ENCODE data around the gene TPRG1. TPM values are rescaled to one million over a fixed set of nuclear protein-coding genes. Genes with fewer than 3 reads are reported as not detected.

Gene TPRG1
- total and polyA plus RNA-seq, 7 donors, result 0.78 to 24.5 (median 9.9) TPM

- 91 to 95% (median 93%) methylated on average over 9 of the region's 9 CpGs for WGBS, 3 donors
- ATAC-seq (no peak), DNase-seq (no peak)
- Histone ChIP-seq H3K36me3 (ENCODE audit: insufficient read depth in 1 of 2, low read depth in 1 of 2) (peaks cover 0 to 61% of the 10 kb centered on the region in 2 donors), H3K27ac (no peak overlapping the region), H3K4me1 (peaks cover 13% of the 10 kb centered on the region), H3K9me3 (no peaks in the 10 kb centered on the region), H3K4me3 (no peak overlapping the region), H3K27me3 (ENCODE audit: insufficient read depth in 3 of 3, low read length in 2 of 3) (no peaks in the 10 kb centered on the region)
- intact Hi-C loops (cut with DNase I), result no loop called here
- no peak for TF ChIP-seq CTCF (IDR thresholded peaks at IDR 0.05)
Observed at GRCh38 chr3:189138901-189139610, 32.7 kb upstream of the TPRG1 start.

- Histone ChIP-seq H3K4me1 (peaks cover 17% of the 10 kb centered on the region), H3K36me3 (ENCODE audit: insufficient read depth in 1 of 2, low read depth in 1 of 2) (peaks cover 0 to 56% of the 10 kb centered on the region in 2 donors), H3K9me3 (no peaks in the 10 kb centered on the region), H3K27me3 (ENCODE audit: insufficient read depth in 3 of 3, low read length in 2 of 3) (no peaks in the 10 kb centered on the region), H3K4me3 (no peak overlapping the region), H3K27ac (no peak overlapping the region)
- no peak for ATAC-seq
- DNase-seq, result no peak
- no peak for TF ChIP-seq CTCF (IDR thresholded peaks at IDR 0.05)
- 75 to 78% (median 78%) methylated on average over 6 of the region's 6 CpGs for WGBS, 3 donors
- intact Hi-C loops (cut with DNase I), result no loop called here
Observed at GRCh38 chr3:189139611-189139940, 32.2 kb upstream of the TPRG1 start.

- ATAC-seq, result peak; percentile 43 to 64 (median 56)
- H3K4me3 ChIP-seq, result no peak overlapping the region
- no peak for DNase-seq
- H3K9me3 ChIP-seq, result no peaks in the 10 kb centered on the region
- 68 to 82% (median 72%) methylated on average over 1 of the region's 1 CpG for WGBS, 3 donors
- H3K4me1 ChIP-seq, result peaks cover 24% of the 10 kb centered on the region
- peaks cover 0 to 35% of the 10 kb centered on the region in 2 donors for H3K36me3 ChIP-seq (ENCODE audit: insufficient read depth in 1 of 2, low read depth in 1 of 2)
- intact Hi-C loops (cut with DNase I), result loop anchor here in 1 of 2 donors (10.0 kb wide), 2 partner anchors 178 to 1408 kb away; no protein-coding TSS in a partner anchor
- peak overlapping the region; percentile 47 for H3K27ac ChIP-seq
- H3K27me3 ChIP-seq (ENCODE audit: insufficient read depth in 3 of 3, low read length in 2 of 3), result no peaks in the 10 kb centered on the region
- TF ChIP-seq CTCF (IDR thresholded peaks at IDR 0.05), result no peak
Observed at GRCh38 chr3:189142527-189142926, 29.2 kb upstream of the TPRG1 start.

- H3K4me3 ChIP-seq, result no peak overlapping the region
- no peak for TF ChIP-seq CTCF (IDR thresholded peaks at IDR 0.05)
- no peaks in the 10 kb centered on the region for H3K27me3 ChIP-seq (ENCODE audit: insufficient read depth in 3 of 3, low read length in 2 of 3)
- DNase-seq, result no peak
- peak in 2 of 4 donors; percentile 35 to 42 for ATAC-seq
- intact Hi-C loops (cut with DNase I), result loop anchor here in 1 of 2 donors (10.0 kb wide), 2 partner anchors 179 to 1409 kb away; no protein-coding TSS in a partner anchor
- peaks cover 0 to 28% of the 10 kb centered on the region in 2 donors for H3K36me3 ChIP-seq (ENCODE audit: insufficient read depth in 1 of 2, low read depth in 1 of 2)
- peaks cover 27% of the 10 kb centered on the region for H3K4me1 ChIP-seq
- 44 to 70% (median 46%) methylated on average over 1 of the region's 1 CpG for WGBS, 3 donors
- peak overlapping the region; percentile 47 for H3K27ac ChIP-seq
- H3K9me3 ChIP-seq, result no peaks in the 10 kb centered on the region
Observed at GRCh38 chr3:189143321-189143720, 28.4 kb upstream of the TPRG1 start.
